ENCODE data around the gene OCA2.

DNA sequence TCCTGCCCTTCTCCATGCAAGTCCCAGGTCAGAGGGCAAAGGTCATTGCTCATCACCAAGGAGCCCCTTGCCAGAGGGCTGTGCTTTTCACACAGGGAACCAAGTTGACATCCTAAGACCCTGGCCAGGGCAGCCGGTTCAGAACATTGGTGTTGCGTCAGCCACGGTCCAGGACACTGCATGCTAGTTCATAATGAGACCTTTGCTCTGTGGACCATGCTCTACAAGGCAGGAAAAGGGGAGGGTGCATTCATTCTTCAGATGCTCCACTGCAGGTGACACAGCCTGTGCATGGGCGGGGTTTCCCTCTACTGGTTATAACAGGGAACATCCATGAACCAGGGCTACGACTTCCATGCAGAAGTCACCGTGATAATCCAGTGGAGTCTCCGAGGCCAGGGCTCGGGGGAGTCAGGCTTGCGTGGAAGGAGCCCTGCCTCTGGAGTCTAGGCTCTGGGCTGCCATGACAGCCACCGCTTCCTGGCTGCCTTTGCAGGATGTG, 81.6 kb downstream of the OCA2 start:
- TF ChIP-seq, protein P1, sequence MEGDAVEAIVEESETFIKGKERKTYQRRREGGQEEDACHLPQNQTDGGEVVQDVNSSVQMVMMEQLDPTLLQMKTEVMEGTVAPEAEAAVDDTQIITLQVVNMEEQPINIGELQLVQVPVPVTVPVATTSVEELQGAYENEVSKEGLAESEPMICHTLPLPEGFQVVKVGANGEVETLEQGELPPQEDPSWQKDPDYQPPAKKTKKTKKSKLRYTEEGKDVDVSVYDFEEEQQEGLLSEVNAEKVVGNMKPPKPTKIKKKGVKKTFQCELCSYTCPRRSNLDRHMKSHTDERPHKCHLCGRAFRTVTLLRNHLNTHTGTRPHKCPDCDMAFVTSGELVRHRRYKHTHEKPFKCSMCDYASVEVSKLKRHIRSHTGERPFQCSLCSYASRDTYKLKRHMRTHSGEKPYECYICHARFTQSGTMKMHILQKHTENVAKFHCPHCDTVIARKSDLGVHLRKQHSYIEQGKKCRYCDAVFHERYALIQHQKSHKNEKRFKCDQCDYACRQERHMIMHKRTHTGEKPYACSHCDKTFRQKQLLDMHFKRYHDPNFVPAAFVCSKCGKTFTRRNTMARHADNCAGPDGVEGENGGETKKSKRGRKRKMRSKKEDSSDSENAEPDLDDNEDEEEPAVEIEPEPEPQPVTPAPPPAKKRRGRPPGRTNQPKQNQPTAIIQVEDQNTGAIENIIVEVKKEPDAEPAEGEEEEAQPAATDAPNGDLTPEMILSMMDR (IDR thresholded peaks at IDR 0.05; ENCODE audit: low read depth, low read length) = no peak
- TF ChIP-seq EZH2phosphoT487 (IDR thresholded peaks at IDR 0.05; ENCODE audit: low read depth) = no peak
